HepG2 (cell line): ENCODE data around the gene TGFBR1. TPM values are rescaled to one million over a fixed set of nuclear protein-coding genes. Genes with fewer than 3 reads are reported as not detected.

Experiments
- ATRX ChIP-seq: sonication (generic); formaldehyde crosslinking; IDR thresholded peaks from 2 replicates; pipeline ENCODE4 v1.4.0; 2020; ENCODE audit warnings: missing genetic modification reagents, borderline replicate concordance
- ESRRA ChIP-seq: sonication (generic); formaldehyde crosslinking; IDR thresholded peaks from 2 replicates; pipeline ENCODE4 v1.5.1; 2020; ENCODE audit warnings: mild to moderate bottlenecking, low read depth, missing genetic modification reagents
- GABPA ChIP-seq, 2 experiments: IDR thresholded peaks; 2 replicates each; pipeline ENCODE4 v1.6.1; 2011 to 2016; ENCODE audit warnings: low read depth in 2 of 2, low read length in 1 of 2, missing biosample characterization in 1 of 2, missing genetic modification characterization in 1 of 2
- GATAD1 ChIP-seq: IDR thresholded peaks from 2 replicates; pipeline ENCODE4 v1.6.1; 2016; ENCODE audit warnings: missing genetic modification reagents, missing compliant biosample characterization
- GTF2F1 ChIP-seq: fragments of 150-350 bp; IDR thresholded peaks from 2 replicates; pipeline ENCODE4 v1.6.1; 2014; ENCODE audit warnings: low read length
- MYNN ChIP-seq: sonication (generic); formaldehyde crosslinking; IDR thresholded peaks from 2 replicates; pipeline ENCODE4 v1.4.0; 2020; ENCODE audit warnings: mild to moderate bottlenecking, low read depth, missing genetic modification reagents
- PATZ1 ChIP-seq: sonication (generic); formaldehyde crosslinking; IDR thresholded peaks from 2 replicates; pipeline ENCODE4 v1.4.0; 2020; ENCODE audit warnings: missing genetic modification reagents
- REPIN1 ChIP-seq: sonication (generic); formaldehyde crosslinking; IDR thresholded peaks from 2 replicates; pipeline ENCODE4 v1.8.0; 2022; ENCODE audit warnings: missing genetic modification reagents, low read depth, mild to moderate bottlenecking, borderline replicate concordance
- TEAD3 ChIP-seq: optimal IDR thresholded peaks from 2 replicates; pipeline ENCODE3; 2016; ENCODE audit warnings: borderline replicate concordance
- ZHX1 ChIP-seq: sonication (generic); formaldehyde crosslinking; IDR thresholded peaks from 2 replicates; pipeline ENCODE4 v1.8.1; 2022; ENCODE audit warnings: low read depth, mild to moderate bottlenecking, missing genetic modification reagents
- ZNF136 ChIP-seq: sonication (generic); formaldehyde crosslinking; IDR thresholded peaks from 2 replicates; pipeline ENCODE4 v1.8.1; 2022; ENCODE audit warnings: low read depth, mild to moderate bottlenecking, moderate library complexity, missing genetic modification reagents
- ZNF333 ChIP-seq: sonication (generic); formaldehyde crosslinking; IDR thresholded peaks from 2 replicates; pipeline ENCODE4 v1.4.0; 2020; ENCODE audit warnings: mild to moderate bottlenecking, missing genetic modification reagents, borderline replicate concordance
- ZNF547 ChIP-seq: sonication (generic); formaldehyde crosslinking; IDR thresholded peaks from 2 replicates; pipeline ENCODE4 v1.5.1; 2020; ENCODE audit warnings: mild to moderate bottlenecking, missing genetic modification reagents
- ZNF577 ChIP-seq: sonication (generic); formaldehyde crosslinking; IDR thresholded peaks from 2 replicates; pipeline ENCODE4 v1.4.0; 2020; ENCODE audit warnings: mild to moderate bottlenecking, low read depth, missing genetic modification reagents, borderline replicate concordance
- polyA plus RNA-seq, 8 experiments: library from polyadenylated mRNA; depleted of rRNA in 3 of 8; stranded (reverse) in 7 of 8; unstranded in 1 of 8; fragments of >200 nt; fragmentation: Illumina TruSeq in 4 of 8; extraction: Trizol in 4 of 8; gene quantifications; 2 replicates each; pipeline versions ENCODE4 v1.2.1 to v1.2.3, GENCODE V29; 2011 to 2016; ENCODE audit warnings: low read depth in 4 of 8, missing spikeins in 1 of 8, mixed read lengths in 1 of 8; ENCODE audit not compliant: insufficient read depth in 1 of 8
- total RNA-seq, 5 experiments: library from RNA; depleted of rRNA; stranded (reverse); fragments of >200 nt; fragmentation: Illumina TruSeq; extraction: Trizol; gene quantifications; 2 replicates each; pipeline ENCODE4 v1.2.3, GENCODE V29; 2016; ENCODE audit warnings: low read depth in 1 of 5
- TF ChIP-seq, protein P1 (sequence below): sonication (generic); formaldehyde crosslinking; IDR thresholded peaks from 2 replicates; pipeline ENCODE4 v1.4.0; 2020; ENCODE audit warnings: mild to moderate bottlenecking, low read depth, missing genetic modification reagents
- TF ChIP-seq, protein P2 (sequence below): IDR thresholded peaks from 2 replicates; pipeline ENCODE4 v1.6.1; 2016; ENCODE audit warnings: missing compliant biosample characterization, missing genetic modification reagents, borderline replicate concordance
- TF ChIP-seq, protein P3 (sequence below): sonication (generic); formaldehyde crosslinking; IDR thresholded peaks from 2 replicates; pipeline ENCODE4 v1.5.0; 2020; ENCODE audit warnings: missing genetic modification reagents

Gene TGFBR1
- total and polyA plus RNA-seq, 2 of the 13 experiments (the other 11 are each of a cell fraction or from before 2014, with no cell fraction given): 16.8 to 23.9 TPM

- TF ChIP-seq ZHX1 (CRISPR knock-in tag): 0 out of 2 replicates have a peak, but pooled peaks have one; percentile 28
- no peak for TF ChIP-seq GTF2F1
- TF ChIP-seq, protein P1, sequence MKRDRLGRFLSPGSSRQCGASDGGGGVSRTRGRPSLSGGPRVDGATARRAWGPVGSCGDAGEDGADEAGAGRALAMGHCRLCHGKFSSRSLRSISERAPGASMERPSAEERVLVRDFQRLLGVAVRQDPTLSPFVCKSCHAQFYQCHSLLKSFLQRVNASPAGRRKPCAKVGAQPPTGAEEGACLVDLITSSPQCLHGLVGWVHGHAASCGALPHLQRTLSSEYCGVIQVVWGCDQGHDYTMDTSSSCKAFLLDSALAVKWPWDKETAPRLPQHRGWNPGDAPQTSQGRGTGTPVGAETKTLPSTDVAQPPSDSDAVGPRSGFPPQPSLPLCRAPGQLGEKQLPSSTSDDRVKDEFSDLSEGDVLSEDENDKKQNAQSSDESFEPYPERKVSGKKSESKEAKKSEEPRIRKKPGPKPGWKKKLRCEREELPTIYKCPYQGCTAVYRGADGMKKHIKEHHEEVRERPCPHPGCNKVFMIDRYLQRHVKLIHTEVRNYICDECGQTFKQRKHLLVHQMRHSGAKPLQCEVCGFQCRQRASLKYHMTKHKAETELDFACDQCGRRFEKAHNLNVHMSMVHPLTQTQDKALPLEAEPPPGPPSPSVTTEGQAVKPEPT: no peak
- no peak for TF ChIP-seq GABPA (IDR thresholded peaks at IDR 0.05; ENCODE audit: low read depth, low read length)
- no peak for TF ChIP-seq GABPA (CRISPR knock-in tag; IDR thresholded peaks at IDR 0.05; ENCODE audit: low read depth)
- TF ChIP-seq ZNF333 (CRISPR knock-in tag): no peak
- peak; percentile 89; the same call in 1 of the 2 replicates for TF ChIP-seq REPIN1 (CRISPR knock-in tag)
- no peak for TF ChIP-seq GATAD1 (CRISPR knock-in tag)
- TF ChIP-seq, protein P2, sequence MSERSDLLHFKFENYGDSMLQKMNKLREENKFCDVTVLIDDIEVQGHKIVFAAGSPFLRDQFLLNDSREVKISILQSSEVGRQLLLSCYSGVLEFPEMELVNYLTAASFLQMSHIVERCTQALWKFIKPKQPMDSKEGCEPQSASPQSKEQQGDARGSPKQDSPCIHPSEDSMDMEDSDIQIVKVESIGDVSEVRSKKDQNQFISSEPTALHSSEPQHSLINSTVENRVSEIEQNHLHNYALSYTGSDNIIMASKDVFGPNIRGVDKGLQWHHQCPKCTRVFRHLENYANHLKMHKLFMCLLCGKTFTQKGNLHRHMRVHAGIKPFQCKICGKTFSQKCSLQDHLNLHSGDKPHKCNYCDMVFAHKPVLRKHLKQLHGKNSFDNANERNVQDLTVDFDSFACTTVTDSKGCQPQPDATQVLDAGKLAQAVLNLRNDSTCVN (CRISPR knock-in tag): peak; percentile 12; the same call in 1 of the 2 replicates
- no peak for TF ChIP-seq ZNF136 (CRISPR knock-in tag)
- TF ChIP-seq, protein P3, sequence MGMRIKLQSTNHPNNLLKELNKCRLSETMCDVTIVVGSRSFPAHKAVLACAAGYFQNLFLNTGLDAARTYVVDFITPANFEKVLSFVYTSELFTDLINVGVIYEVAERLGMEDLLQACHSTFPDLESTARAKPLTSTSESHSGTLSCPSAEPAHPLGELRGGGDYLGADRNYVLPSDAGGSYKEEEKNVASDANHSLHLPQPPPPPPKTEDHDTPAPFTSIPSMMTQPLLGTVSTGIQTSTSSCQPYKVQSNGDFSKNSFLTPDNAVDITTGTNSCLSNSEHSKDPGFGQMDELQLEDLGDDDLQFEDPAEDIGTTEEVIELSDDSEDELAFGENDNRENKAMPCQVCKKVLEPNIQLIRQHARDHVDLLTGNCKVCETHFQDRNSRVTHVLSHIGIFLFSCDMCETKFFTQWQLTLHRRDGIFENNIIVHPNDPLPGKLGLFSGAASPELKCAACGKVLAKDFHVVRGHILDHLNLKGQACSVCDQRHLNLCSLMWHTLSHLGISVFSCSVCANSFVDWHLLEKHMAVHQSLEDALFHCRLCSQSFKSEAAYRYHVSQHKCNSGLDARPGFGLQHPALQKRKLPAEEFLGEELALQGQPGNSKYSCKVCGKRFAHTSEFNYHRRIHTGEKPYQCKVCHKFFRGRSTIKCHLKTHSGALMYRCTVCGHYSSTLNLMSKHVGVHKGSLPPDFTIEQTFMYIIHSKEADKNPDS (CRISPR knock-in tag): no peak
- TF ChIP-seq ESRRA: no peak
- TF ChIP-seq ZNF577 (CRISPR knock-in tag): no peak
- TF ChIP-seq TEAD3 (CRISPR knock-in tag): peak; percentile 40
- no peak for TF ChIP-seq MYNN (CRISPR knock-in tag)
- no peak for TF ChIP-seq ZNF547
- no peak for TF ChIP-seq ATRX (CRISPR knock-in tag)
- 0 out of 2 replicates have a peak, but pooled peaks have one; percentile 23 for TF ChIP-seq PATZ1
Measured at GRCh38 chr9:99172124-99173091, 67.5 kb downstream of the TGFBR1 start (continued).
